ENCODE data around the gene MMP14.
A peak's percentile ranks its signal among the peaks of the same experiment; 100 is the strongest.
"Not testable (repeated sequence)": the region's sequence is repeated elsewhere in the genome, so short reads cannot be mapped to it uniquely, and the experiment has no call there.

Gene MMP14

GRCh38 chr14:22842211-22843122, 6.1 kb downstream of the MMP14 start:
- DNase-seq: no peak

- DNase-seq: no peak
Observed at GRCh38 chr14:22843123-22843925, 6.9 kb downstream of the MMP14 start.

- DNase-seq: no peak
Observed at GRCh38 chr14:22844221-22845102, 8.1 kb downstream of the MMP14 start.

- DNase-seq: no peak
Observed at GRCh38 chr14:22845103-22845394, 8.7 kb downstream of the MMP14 start.

- DNase-seq: no peak
Observed at GRCh38 chr14:22845821-22846625, 9.6 kb downstream of the MMP14 start.

GRCh38 chr14:22846811-22847307, 10.5 kb downstream of the MMP14 start:
- no peak for DNase-seq

GRCh38 chr14:22847661-22848341, 11.4 kb downstream of the MMP14 start:
- no peak for DNase-seq

GRCh38 chr14:22848351-22849164, 12.2 kb downstream of the MMP14 start:
- no peak for DNase-seq

GRCh38 chr14:22849212-22849819, 12.9 kb downstream of the MMP14 start:
- DNase-seq: no peak

GRCh38 chr14:22850944-22851764, 14.8 kb downstream of the MMP14 start:
- DNase-seq: no peak

- DNase-seq: not testable (repeated sequence)
Observed at GRCh38 chr14:22852178-22852577, 15.8 kb downstream of the MMP14 start.

GRCh38 chr14:22852599-22852939, 16.2 kb downstream of the MMP14 start:
- no peak for DNase-seq

GRCh38 chr14:22852940-22853767, 16.8 kb downstream of the MMP14 start:
- peak; percentile 64 for DNase-seq

- not testable (repeated sequence) for DNase-seq
Observed at GRCh38 chr14:22854296-22854695, 17.9 kb downstream of the MMP14 start.

GRCh38 chr14:22854963-22855724, 18.8 kb downstream of the MMP14 start:
- no peak for DNase-seq

- no peak for DNase-seq
Observed at GRCh38 chr14:22856428-22856827, 20.0 kb downstream of the MMP14 start.

GRCh38 chr14:22860377-22860776, 24.0 kb downstream of the MMP14 start:
- not testable (repeated sequence) for DNase-seq

Measured in NCI-H1048 (cell line).